Fibroblast of skin of back (primary cell): ENCODE measurements around the gene SEC24C. TPM values are rescaled to one million over a fixed set of nuclear protein-coding genes. Genes with fewer than 3 reads are reported as not detected.
"Not testable (repeated sequence)": the region's sequence is repeated elsewhere in the genome, so short reads cannot be mapped to it uniquely, and the experiment has no call there.

Experiments
- DNase-seq: peaks from one replicate; pipeline ENCODE4 v3.0.0-alpha.2; 2013
- polyA plus RNA-seq, 2 experiments: library from polyadenylated mRNA; unstranded; fragments of 120-200 nt; gene quantifications; one replicate each; pipeline ENCODE4 v1.2.1, GENCODE V29; 2013; ENCODE audit not compliant: insufficient read length in 2 of 2

The SEC24C gene
- 61.6 TPM for polyA plus RNA-seq (2013, experiment 1 of 2; ENCODE audit: insufficient read length)
- polyA plus RNA-seq (2013, experiment 2 of 2; ENCODE audit: insufficient read length) = 56.6 TPM

- peak; percentile 96 for DNase-seq
Observed at GRCh38 chr10:73743905-73744663, at the start of gene SEC24C. Gene SEC24C, plus strand, starts transcription at chr10:73744372. Its CDS starts 2,461 bp downstream, at chr10:73746833.

GRCh38 chr10:73695302-73695701 lies 48.9 kb upstream of the SEC24C start:
- not testable (repeated sequence) for DNase-seq

GRCh38 chr10:73697675-73698159 lies 46.5 kb upstream of the SEC24C start, which contains the start of gene AGAP5:
Gene AGAP5, minus strand, starts transcription at chr10:73698109. Its CDS starts 354 bp downstream, at chr10:73697755.
- DNase-seq = not testable (repeated sequence)

- not testable (repeated sequence) for DNase-seq
Observed at GRCh38 chr10:73698819-73699218, 45.4 kb upstream of the SEC24C start.

- DNase-seq = not testable (repeated sequence)
Observed at GRCh38 chr10:73703924-73704323, 40.2 kb upstream of the SEC24C start.

GRCh38 chr10:73705506-73706072 lies 38.6 kb upstream of the SEC24C start:
- DNase-seq = not testable (repeated sequence)

GRCh38 chr10:73706488-73706887 lies 37.7 kb upstream of the SEC24C start:
- not testable (repeated sequence) for DNase-seq

- not testable (repeated sequence) for DNase-seq
Observed at GRCh38 chr10:73707628-73708027, 36.5 kb upstream of the SEC24C start.

GRCh38 chr10:73708122-73708521 lies 36.0 kb upstream of the SEC24C start:
- not testable (repeated sequence) for DNase-seq

GRCh38 chr10:73711683-73712082 lies 32.5 kb upstream of the SEC24C start:
- DNase-seq = not testable (repeated sequence)

GRCh38 chr10:73713912-73714311 lies 30.3 kb upstream of the SEC24C start:
- DNase-seq = not testable (repeated sequence)

- not testable (repeated sequence) for DNase-seq
Observed at GRCh38 chr10:73714483-73714882, 29.7 kb upstream of the SEC24C start.

- DNase-seq = not testable (repeated sequence)
Observed at GRCh38 chr10:73715179-73716156, 28.7 kb upstream of the SEC24C start.

GRCh38 chr10:73716251-73716650 lies 27.9 kb upstream of the SEC24C start:
- DNase-seq = no peak

GRCh38 chr10:73717556-73717955 lies 26.6 kb upstream of the SEC24C start:
- no peak for DNase-seq

- DNase-seq = not testable (repeated sequence)
Observed at GRCh38 chr10:73720561-73720960, 23.6 kb upstream of the SEC24C start.

GRCh38 chr10:73723516-73723915 lies 20.7 kb upstream of the SEC24C start:
- no peak for DNase-seq

- DNase-seq = peak; percentile 62
Observed at GRCh38 chr10:73729781-73730152, 14.4 kb upstream of the SEC24C start.

- peak; percentile 94 for DNase-seq
Observed at GRCh38 chr10:73730153-73730906, 13.8 kb upstream of the SEC24C start.

GRCh38 chr10:73731588-73732375 lies 12.4 kb upstream of the SEC24C start:
- DNase-seq = no peak

GRCh38 chr10:73732426-73732825 lies 11.7 kb upstream of the SEC24C start:
- no peak for DNase-seq
